Dermis blood vessel endothelial cell (primary cell): ENCODE measurements around the gene KDR. TPM values are rescaled to one million over a fixed set of nuclear protein-coding genes. Genes with fewer than 3 reads are reported as not detected.

Source experiments
- DNase-seq: peaks from one replicate; pipeline ENCODE4 v3.0.0; 2010
- total RNA-seq: library from RNA; depleted of rRNA; stranded (reverse); fragments of >200 nt; gene quantifications from 2 replicates; pipeline ENCODE4 v1.2.3, GENCODE V29; 2014

The KDR gene
- 292 and 321 TPM in 2 replicates for total RNA-seq

DNA sequence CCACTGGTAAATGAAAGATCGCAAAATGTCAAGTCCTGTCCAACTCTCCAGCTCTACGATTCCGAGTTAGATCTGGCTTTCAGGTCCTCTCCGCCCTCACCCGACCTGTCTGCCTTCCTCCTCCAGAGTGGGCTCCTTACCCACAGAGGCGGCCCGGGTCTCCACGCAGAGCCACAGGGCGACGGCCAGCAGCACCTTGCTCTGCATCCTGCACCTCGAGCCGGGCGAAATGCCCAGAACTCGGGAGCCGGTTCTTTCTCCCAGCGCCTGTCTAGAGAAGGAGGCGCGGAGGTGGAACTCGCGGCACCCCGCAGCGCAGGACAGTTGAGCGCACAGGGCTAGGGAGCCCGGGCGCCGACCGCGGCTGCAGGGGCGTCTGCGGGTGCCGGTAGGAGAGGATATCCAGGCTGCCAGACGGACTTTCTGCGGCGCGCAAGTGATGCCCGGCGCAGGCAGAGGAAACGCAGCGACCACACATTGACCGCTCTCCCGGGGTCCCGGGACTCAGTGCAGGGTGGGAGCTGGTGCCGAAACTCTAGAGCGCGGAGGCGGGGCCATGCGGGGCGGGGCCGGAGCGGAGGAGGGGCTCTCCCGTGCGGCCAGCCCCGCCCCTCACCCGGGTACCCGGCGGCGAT is at the start of gene KDR:
TSS of gene KDR (minus strand) at position 509 of the 635 bp plus-strand sequence. CDS start at position 207, 302 bp downstream.
- DNase-seq = peak; percentile 81

DNA sequence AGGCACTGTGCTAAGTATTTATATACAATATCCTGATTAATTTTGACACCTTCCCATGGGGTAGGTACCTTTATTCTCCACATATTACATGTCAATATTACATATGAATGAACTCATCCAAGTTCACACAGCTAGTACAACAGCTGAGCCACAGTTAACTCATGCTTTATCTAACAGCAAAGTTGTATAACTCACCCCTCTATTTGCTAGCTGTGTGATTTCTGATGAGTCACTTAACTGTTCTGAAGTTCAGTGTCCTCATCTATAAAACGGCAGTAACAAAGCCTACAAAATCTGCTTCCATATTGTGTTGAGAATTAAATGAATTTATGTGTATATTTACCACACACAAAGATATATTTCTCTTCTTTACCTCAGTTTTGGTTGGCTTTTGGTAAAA is 48.2 kb upstream of the KDR start:
- peak; percentile 74 for DNase-seq

DNA sequence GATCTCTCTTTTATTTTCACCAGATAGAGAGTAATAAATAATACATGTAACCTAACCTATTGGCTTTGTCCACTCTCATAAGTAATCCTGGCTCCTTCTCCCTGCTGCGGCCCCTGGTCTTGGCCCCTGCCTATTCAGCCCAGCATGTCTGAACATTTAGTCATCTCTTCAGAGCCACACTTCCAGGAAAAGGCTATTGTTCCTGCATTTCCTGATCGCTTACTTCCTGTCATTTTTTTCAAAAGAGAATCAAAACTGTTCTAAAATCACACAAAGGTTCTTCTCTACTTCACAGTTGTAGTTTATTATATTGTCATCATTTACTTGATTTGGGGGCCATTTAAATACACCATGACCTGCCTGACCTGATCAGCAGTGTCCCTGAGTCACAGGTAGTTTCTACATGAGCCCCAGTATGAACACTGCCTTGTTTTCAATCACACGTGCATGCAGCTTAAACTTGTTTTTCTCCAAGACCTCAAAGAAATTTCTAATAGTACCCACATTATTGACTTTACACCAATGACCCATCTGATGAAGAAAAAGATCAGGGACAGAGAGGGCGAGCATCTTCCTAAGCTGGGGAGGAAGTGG is 47.4 kb upstream of the KDR start:
- DNase-seq = peak; percentile 96

DNA sequence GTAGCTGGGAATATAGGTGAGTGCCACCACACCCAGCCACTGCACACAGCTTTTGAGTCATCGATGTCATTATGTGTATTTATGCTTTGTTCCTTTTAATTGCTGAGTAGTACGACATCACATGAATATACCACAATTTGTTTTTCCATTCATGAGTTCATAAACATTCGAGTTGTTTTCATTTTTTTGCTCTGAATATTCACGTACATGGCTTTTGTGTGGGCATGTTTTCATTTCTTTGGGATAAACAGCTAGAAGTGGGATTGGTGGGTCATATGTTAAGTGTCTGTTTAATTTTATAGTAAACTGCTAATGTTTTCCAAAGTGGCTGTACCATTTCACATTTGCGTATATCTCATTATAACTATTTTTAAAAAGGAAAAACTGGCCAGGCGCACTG is 45.1 kb upstream of the KDR start:
- no peak for DNase-seq

DNA sequence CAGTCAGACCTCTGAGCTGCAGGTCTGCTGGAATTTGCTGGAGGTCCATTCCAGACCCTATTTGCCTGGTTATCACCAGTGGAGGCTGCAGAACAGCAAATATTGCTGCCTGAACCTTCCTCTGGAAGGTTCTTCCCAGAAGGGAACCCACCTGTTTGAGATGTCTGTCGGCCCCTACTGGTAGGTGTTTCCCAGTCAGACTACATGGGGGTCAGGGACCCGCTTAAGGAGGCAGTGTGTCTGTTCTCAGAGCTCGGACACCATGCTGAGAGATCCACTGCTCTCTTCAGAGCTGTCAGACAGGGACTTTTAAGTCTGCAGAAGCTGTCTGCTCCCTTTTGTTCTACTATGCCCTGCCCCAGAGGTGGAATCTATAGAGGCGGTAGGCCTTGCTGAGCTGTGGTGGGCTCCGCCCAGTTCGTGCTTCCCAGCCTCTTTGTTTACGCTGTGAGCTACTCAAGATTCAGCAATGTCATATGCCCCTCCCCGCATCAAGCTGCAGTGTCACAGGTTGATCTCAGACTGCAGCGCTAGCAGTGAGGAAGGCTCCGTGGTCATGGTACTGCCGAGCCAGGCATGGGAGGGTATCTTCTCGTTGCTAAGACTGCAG is 44.1 kb upstream of the KDR start:
- DNase-seq = peak; percentile 39

DNA sequence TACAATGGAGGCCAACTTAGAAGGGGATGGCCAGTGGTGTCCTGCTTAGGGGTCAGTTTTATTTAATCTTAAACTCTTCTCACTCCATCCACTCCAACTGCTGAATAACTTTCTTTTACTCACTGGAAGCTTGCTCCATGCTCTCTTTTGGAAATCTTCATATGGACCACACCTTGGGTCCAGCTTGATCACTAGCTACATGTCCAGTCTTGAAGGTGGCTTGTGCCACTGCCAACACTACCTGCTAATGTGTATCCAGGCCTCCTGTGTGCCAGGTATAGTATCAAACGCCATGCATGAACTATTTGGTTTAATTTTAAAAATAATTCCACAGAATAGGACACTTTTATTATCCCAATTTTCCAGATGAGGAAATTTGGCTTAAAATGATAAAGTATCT is 37.0 kb upstream of the KDR start:
- no peak for DNase-seq

DNA sequence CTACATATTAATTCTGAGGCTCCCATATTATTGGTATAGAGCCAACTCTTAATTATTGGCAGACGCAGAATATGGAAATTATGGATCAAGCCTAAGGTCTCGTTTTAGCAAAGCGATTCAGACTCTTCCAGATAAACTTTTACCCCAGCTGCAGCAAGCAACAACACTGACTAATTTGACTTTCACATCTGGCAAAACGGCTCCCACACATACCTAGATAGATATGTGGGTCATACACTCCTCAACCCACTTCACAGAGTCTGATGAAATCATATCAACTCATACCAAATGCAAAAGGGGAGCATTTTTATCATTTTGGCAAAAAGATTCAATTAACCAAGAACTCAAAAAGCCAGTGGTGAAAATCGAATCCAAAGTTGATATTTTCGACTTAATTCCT is 36.3 kb upstream of the KDR start:
- DNase-seq = no peak

DNA sequence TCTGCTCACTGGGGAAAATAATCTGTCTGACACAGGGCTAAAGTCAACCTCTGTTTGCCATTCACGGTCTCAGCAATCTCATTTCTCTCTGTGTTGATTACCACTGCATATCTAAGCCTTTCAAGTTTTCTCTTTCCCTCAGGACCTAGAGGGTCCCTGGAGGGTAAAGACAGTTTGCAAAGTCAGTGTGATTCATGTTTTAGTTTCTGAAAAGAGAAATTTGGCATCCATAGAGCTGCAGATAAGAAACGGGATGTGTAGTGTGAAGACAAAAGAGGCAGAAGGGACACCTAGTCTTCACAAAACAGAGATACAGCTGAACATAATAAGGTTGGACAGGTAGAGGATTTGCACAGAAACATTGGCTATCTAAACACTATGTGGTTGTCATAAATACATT is 34.5 kb upstream of the KDR start:
- DNase-seq = peak; percentile 14

DNA sequence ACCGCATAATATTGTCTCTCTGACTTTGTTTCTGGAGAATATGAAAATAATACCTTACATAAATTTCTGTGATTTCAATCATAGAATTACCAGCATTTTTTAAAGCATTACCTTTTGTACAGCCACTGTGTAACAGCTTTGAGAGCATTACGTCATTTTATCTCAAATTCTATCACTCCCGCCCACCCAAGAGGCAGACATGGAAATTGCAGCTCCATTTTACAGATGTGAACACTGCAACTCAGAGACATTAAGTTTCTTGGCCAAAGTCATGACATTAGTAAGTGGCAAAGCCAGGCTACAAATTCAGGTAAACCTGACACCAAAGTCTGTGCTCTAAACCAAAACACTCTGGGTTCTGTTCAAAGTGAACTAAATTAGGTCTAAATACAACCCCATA is 33.6 kb upstream of the KDR start:
- peak; percentile 28 for DNase-seq

DNA sequence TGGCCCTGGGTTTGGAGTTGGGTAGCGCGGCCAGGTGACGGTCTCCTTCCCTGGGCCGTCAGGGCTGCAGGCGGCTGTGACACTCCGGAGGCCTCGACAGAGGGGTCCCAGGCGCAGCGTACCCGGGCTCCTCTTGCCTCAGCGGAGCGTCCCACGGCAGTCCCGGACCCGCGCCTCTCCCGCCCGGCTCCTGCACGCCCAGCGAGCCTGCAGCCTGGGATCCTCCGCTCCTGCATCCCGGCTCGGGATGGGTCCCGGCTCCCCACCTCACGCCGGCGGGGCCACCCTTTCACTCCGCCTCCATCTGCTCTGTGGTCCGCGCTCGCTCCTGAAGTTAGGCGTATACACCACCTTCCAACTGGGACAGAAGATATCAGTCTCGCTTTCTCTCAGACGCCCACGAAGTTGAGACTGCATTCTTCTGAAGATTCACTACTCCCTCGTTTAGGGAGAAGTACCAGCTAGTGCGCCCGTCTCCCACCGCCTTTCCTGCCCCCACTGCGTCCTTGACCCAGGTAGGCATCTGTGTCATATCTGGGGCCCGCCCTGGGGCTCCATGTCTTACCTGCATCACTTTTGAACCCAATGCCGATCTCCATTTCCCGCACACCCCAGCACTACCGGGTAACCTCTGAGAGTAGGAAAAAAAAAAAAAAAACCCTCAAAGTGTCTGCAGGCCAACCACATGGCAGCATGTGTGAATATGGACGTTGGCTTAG is 32.3 kb upstream of the KDR start:
- DNase-seq = peak; percentile 25

DNA sequence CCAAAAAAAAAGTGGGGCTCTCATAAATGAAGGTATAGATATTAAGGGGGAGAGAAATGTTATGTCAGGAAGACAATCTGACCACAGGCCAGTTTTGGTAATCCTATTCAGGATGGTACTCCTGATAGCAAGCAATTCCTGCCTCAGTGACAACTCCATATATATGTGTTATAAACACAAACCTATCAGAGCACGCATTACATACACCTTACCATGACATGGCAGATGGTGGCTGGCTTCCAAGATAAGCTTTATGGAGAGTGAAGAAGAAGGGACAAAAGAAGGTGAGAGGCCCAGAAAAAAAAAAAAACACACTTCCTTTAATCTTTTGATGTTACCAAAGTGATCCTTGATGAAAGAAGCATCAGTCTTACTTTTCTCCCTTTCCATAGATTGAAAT is 29.5 kb upstream of the KDR start:
- no peak for DNase-seq

DNA sequence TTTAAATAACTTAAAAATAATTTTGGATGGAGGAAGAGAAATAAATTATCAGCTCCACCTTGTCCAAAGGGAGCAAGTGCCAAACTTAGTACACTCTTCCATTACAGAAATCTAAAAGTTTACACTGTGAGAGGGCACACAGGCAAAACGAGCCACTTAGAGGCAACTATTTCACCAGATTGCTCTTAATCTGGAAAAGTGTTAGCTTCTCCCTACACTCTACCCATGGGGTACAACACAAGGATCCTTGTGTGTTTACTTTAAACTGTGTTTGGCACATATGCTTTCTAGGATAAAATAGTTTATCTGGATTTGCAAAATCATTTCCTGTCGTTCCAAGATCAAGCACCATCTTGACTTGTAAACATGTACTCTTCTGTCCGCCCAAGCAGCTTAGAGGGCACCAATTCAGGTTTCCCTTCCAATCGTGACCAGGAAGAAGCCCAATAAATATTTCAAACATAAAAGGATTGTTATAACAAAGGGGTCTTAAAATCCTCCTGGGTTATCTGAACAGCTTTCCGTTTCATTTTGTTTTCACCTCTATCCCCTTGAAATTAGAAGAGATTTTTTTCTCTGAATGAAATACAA is 29.0 kb upstream of the KDR start:
- DNase-seq = no peak

DNA sequence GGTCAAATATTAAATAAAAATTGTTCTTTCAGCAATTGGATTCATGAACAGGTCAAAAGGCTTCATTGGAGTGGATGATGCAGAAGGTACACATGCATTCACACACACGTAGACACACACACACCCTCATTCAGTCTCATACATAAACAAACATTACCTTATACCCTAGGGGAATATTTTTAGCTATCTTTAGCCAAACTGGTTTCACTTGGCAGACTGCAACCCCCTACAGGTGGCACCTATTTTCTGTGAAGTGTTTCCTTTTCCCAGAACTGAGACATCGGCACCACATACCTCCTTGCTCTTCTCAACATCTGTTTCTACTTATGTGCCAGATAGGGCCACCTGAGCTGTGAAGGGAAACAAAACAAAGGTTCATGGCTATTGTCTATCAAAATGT is 18.5 kb upstream of the KDR start:
- DNase-seq = no peak

DNA sequence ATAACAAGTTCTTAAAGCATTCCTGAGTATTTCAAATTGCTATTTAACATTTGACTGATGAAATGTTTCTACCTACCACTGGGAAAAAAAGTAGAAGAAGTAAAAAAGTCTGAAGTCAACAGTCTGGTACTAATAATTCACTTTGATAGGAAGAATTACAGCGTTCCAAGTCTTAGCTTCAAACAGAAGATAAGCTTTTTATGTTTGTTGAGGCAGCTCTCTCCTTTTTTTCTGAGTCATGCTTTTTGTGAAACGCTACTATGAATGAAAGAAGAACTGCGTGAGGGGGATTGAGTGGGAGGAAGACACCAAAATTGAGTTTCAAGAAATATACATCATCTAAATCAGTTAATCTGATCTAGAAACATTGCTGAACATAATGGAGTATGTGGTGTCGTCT is 13.0 kb upstream of the KDR start:
- DNase-seq = no peak

DNA sequence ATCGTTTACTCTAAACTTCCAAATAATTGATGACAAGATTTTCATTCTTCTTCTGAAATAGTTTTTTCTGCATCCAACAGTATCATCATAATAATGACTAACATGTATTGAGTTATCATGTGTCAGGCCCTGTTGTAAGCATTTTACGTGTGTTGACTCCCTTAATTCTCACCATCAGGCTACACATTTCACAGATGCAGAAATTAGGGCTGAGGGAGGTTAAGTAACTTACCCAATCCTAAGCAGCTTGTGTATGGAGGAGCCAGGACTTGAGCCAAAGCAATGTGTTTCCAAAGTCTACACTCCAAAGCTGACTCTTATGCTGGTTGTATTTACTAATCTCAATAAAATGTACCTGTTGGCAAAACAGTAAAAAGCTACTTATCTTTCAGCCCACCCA is 11.2 kb upstream of the KDR start:
- DNase-seq = no peak

DNA sequence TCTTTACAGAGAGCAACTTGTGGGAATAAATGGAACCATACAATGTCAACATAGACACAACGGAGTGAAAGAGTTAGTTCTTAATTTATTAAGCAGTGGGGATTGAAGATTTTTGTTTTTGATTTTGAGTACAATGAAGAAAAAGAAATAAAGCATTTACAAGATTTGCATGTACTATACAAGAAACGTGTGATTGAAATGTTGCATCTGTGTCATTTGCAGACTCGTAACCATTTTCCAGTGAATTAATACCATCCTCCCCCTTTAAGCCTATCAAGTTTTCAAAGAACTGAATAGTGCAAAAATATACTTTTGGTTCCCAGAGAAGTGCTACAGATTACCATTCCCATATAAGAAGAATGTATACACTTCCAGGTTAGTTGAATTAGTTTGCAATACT is 8.6 kb upstream of the KDR start:
- DNase-seq = no peak

DNA sequence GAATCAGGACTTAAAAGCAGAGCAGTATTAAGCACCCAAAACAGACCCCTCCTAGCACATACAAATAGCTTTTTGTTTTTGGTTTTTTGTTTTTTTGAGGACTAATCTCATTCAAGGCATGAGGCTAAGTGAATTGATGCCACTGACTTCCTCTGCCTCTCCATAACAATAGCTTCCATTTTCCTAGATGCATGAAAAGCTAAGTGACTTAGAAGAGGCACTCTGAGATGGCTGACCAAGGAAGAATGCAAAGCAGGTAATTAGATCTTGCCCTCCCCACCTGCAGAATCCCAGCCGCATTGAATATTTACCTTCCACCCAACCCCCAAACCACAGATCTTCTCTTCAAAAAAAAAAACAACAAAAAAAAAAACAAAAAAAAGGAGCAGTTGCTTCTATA is 7.4 kb upstream of the KDR start:
- no peak for DNase-seq

DNA sequence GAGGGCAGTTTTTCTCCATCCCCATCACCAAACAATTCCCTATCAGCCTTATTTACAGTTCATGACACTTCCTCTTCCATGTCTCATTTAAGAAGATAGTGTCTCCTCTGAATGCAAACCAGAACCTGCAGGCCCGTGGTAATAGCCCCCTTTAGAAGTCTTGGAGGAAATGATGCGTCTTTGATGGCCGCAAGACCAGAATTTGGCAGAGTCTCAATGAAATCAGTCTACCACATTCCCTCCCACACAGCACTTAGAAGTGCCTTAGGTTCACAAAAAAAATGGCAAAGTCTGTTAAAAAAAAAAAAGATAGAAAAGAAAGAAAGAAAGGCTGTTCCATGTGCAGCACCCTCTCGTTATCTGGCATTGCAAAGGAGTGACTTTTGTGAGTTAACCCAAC is 2.1 kb upstream of the KDR start:
- no peak for DNase-seq

DNA sequence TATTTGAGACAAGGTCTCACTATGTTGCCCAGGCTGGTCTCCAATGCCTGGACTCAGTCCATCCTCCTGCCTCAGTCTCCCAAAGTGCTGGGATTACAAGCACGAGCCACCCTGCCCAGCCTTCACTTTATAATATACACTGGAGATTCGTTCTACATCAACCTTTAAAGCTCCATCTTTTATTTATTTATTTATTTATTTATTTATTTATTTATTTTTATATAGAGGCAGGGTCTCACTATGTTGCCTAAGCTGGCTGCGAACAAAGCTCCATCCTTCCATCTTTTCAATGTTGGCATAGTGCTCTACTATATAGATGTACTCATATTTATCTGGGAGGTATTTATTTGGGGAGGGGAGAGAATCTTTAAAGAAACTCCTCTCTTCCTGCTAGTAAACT is 1.7 kb upstream of the KDR start:
- DNase-seq = no peak

DNA sequence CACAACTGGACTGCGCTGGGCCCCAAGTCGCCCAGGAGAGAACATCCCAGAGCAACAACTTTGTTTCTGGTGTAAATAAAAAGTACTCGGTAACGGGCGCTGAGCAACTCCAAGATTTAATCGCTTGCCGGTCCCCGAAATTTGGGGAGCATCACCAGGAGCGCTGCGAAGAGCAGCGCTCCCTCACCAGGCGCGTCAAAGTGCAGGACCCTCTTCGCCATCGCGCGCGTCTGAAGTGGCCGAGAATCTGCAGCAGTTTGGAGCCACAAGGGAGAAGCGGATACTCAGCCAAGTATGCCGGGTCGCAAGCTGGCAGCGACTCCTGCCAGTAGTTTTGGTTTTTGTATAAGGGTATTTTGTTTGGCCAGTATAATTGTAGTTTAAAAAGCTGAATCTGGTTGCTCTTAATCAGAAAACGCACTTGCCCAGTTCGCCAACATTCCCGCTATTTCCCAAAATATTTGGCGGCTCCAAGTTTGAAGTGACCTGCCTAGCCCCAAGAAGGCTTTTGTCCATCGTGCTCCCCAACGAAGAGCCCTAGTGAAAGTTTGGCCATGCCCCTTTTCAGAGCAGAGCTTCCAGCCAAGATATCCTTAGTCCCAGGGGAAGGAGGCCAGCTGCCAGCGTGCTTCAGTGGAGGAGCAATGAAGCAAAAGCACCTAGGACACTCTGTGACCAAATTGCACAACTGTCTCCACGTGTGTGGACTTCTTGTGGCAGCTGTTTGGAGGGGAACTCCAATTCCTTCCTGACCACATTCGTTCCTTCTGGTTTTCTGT is 557 bp upstream of the KDR start:
- DNase-seq = peak; percentile 41

DNA sequence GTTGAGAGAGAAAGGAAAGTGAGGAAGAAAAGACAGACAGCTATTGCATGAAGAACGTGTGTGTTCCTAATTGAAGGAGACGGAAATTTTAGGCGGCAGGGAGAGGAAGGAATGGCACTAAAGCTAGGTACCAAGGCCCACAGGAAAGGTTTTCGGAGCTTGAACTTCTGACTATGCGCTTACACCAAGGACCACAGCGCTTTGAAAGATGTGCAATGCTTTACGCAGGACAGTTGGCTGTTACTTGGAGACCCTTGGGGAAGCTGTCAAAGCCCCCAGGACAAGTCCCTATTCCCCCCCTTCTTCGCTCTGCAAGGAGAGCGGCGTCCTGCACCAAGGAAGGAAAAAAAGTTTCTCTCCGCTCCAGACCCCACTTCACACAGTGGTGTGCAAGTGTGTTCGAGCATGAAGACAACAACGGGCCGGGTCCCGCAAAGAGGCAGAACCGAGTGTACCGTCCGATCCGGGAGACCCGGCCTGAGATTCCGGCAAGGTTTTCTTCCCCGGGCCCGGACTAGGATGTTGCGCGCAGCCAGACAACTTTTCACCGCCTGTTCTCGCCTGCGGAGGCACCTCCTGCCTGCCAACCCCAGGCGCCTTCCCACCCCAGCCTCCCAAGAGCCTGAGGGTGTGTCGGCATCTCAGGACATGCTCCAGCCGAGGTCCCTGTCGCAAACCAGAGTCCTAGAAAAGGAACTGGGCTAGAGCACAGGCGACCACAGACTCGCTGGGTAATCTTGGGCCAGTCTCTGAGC is 896 bp downstream of the KDR start:
- DNase-seq = peak; percentile 44

DNA sequence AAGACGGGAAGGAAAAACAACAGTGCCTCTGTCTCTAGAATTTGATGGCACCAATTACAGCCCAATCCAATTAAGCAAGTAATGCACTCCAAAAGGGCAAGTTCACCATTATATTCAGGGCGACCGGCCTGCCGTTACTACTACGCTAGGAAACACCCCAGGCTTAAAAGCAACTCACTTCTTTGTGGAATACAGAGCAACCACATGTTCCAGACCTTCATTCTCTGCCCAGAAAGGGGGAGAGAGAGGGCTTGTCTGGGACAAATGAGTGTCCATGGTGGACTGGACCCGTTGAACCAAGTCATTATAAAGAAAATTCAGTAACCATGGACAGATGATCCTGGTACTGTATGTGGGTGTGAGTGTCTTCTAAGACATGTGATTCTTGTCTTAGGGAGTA is 1.6 kb downstream of the KDR start:
- DNase-seq = peak; percentile 40
